Ishikawa (cell line): ENCODE results near the gene RCE1.

ENCODE experiments used
- CEBPB ChIP-seq: IDR thresholded peaks from 2 replicates; pipeline ENCODE4 v1.6.1; 2012
- CREB1 ChIP-seq: IDR thresholded peaks from 2 replicates; pipeline ENCODE4 v1.6.1; 2012; ENCODE audit warnings: low read depth
- EGR1 ChIP-seq: IDR thresholded peaks from 2 replicates; pipeline ENCODE4 v1.6.1; 2012
- EP300 ChIP-seq: IDR thresholded peaks from 2 replicates; pipeline ENCODE4 v1.6.1; 2012; ENCODE audit warnings: borderline replicate concordance
- MAX ChIP-seq: IDR thresholded peaks from 2 replicates; pipeline ENCODE4 v1.6.1; 2012
- NFIC ChIP-seq: IDR thresholded peaks from 2 replicates; pipeline ENCODE4 v1.6.1; 2012
- RAD21 ChIP-seq: IDR thresholded peaks from 2 replicates; pipeline ENCODE4 v1.6.1; 2012; ENCODE audit warnings: low read depth
- REST ChIP-seq: IDR thresholded peaks from 2 replicates; pipeline ENCODE4 v1.6.1; 2012; ENCODE audit warnings: low read depth, mild to moderate bottlenecking
- TAF1 ChIP-seq: IDR thresholded peaks from 2 replicates; pipeline ENCODE4 v1.6.1; 2012; ENCODE audit warnings: low read depth, mild to moderate bottlenecking
- TCF12 ChIP-seq: IDR thresholded peaks from 2 replicates; pipeline ENCODE4 v1.6.1; 2012; ENCODE audit warnings: low read depth
- TEAD4 ChIP-seq: IDR thresholded peaks from 2 replicates; pipeline ENCODE4 v1.6.1; 2012
- USF1 ChIP-seq: IDR thresholded peaks from 2 replicates; pipeline ENCODE4 v1.6.1; 2012
- YY1 ChIP-seq: IDR thresholded peaks from 2 replicates; pipeline ENCODE4 v1.6.1; 2012; ENCODE audit warnings: low read depth
- ZBTB7A ChIP-seq: IDR thresholded peaks from 2 replicates; pipeline ENCODE4 v1.6.1; 2012; ENCODE audit warnings: low read depth

- TF ChIP-seq RAD21 (no peak), CREB1 (no peak), TAF1 (no peak), USF1 (no peak), CEBPB (no peak), MAX (no peak), YY1 (no peak), EP300 (no peak), NFIC (no peak), ZBTB7A (no peak), REST (no peak), TEAD4 (no peak), TCF12 (no peak), EGR1 (no peak)
Observed at GRCh38 chr11:66864924-66865697, 21.9 kb downstream of the RCE1 start.
